Mesenteric fat pad (tissue), 1 donor: ENCODE measurements around the gene MC1R. TPM values are rescaled to one million over a fixed set of nuclear protein-coding genes. Genes with fewer than 3 reads are reported as not detected.
"Not testable (repeated sequence)": the region's sequence is repeated elsewhere in the genome, so short reads cannot be mapped to it uniquely, and the experiment has no call there.

Experiments used
- DNase-seq: peaks from one replicate; pipeline ENCODE4 v3.0.0-alpha.2; 2020; ENCODE audit warnings: low spot score
- total RNA-seq: library from RNA; stranded (reverse); fragmentation: NEBNext Ultra II Directional; extraction: Animal tissue kit (Norgen Biotek cat#: 25700); gene quantifications from one replicate; pipeline ENCODE4 v1.2.1, GENCODE V29; 2021
- donor health status: DM: yes; HTN: yes; CAD: no.

The MC1R gene
- total RNA-seq, 1 donor from 2014 or later: 2.4 TPM

- no peak for DNase-seq
These were observed 39.4 kb downstream of the MC1R start for GRCh38 chr16:89958068-89958467.

DNA sequence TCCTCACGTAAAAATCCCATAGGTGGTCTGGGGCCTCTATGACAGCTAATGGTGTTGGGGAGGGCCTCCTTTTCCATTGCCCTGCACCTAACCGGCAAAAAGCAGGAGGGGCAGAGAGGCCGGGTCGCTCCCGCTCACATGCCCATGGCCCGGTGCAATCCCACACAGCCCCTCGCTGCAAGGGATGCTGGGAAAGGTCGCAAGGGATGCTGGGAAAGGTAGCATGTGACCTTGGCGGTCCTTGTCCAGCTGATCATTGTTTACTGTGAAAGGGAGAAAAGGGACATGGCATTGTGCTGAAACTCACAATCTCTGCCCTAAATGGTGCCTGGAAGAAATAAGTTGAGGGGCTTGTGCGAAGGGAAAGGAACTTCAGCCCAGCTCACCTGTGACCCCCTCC lies 39.9 kb downstream of the MC1R start:
- no peak for DNase-seq

DNA sequence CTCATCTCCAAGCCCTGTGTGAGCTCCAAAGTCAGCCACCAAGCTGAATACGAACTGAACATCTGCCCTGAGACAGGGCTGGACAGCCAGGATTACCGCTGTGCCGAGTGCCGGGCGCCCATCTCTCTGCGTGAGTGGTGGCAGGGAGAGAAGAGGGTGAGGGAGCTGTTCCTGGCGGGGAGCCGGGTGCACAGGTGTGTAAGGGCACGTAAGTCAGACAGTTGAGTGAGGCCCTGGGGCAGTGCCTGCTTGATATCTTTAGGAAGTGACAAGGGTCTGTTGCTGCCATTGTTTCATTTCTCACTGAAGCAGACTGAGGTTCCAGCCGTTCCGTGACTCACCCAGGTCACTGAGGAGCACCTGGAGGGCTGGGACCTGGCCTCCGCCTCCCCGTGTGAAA lies 42.3 kb downstream of the MC1R start:
- DNase-seq: no peak

DNA sequence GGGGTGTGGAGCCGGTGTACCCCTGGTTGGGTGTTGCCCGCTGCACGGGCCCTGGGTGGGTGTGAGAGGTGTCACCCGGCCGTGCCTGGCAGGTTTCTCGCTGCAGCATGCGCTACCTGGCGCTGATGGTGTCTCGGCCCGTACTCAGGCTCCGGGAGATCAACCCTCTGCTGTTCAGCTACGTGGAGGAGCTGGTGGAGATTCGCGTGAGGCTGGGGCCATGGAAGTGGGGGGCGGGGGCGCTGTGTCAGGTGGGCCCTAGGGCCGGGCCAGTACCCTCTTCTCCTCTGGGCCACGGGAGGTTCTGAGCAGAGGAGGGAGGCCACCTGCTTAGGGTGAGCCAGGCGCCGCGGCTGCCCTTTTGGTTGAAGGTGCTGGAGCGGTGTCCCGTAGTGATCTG lies 43.3 kb downstream of the MC1R start:
- no peak for DNase-seq

DNA sequence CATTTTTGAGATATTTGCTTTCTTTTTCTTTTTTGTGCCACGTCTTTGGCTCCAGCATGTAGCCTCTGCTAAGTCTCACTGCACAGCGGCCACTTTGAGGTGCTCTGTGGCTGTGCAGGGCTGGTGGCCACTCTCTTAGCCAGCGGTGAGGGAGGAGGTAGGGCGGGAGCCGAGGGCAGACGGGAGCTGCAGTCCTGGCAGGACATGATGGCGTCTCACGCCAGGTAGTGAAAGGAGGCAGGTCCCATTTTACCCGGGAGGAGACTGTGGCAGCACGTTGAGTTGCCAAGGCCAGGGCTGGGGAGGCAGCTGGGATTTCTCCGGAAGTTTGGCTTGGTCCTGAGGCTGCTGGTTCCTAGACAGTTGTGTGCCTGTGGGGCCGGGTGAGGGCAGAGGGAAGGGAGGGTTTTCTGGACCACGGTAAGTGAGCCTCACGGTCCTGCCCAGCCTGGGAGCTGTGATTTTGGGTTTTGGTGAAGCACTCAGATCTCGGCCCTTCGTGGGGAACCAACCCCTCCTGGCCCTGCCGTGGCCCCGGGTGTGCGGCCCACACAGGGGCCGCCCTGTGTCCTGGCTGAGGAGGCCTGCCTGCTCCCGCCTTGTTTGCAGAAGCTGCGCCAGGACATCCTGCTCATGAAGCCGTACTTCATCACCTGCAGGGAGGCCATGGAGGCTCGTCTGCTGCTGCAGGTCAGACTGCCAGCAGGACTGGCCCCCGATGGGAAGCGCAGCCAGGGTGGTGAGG lies 44.3 kb downstream of the MC1R start:
- DNase-seq: no peak

DNA sequence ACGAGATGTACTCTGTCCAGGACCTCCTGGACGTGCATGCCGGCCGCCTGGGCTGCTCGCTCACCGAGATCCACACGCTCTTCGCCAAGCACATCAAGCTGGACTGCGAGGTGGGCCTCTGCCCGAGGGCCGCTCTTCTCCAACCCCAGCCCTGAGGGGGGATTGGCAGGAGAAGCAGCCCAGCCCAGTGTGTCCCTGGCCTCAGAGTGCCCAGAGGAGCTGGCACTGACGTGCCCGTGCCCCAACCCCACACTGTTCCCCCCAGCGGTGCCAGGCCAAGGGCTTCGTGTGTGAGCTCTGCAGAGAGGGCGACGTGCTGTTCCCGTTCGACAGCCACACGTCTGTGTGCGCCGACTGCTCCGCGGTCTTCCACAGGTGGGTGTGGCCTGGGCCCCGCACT lies 45.5 kb downstream of the MC1R start:
- no peak for DNase-seq

- DNase-seq: no peak
These were observed 47.0 kb downstream of the MC1R start for GRCh38 chr16:89965447-89966225.

DNA sequence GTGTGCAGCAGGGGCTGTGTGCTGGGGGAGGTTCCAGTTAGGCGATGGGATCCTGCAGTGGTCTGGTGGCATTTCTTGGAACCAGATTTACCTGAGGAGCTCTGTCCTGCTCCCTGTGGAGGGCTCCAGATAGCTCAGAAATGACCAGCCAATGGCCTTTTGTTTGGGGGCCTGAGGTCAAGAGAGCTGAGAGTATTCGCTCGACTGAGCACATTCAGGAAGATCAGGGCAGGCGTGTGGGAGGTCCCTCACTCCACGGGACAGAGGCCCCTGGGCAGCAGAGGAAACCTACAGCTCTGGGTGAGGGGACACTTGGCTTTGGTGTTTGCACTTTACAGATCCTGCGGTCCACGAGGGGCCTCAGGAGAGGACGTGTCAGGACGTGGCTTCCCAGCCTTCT lies 48.1 kb downstream of the MC1R start:
- DNase-seq: no peak

- not testable (repeated sequence) for DNase-seq
These were observed 48.8 kb downstream of the MC1R start for GRCh38 chr16:89967436-89967835.

GRCh38 chr16:89968074-89968473 lies 49.4 kb downstream of the MC1R start:
- DNase-seq: not testable (repeated sequence)

DNA sequence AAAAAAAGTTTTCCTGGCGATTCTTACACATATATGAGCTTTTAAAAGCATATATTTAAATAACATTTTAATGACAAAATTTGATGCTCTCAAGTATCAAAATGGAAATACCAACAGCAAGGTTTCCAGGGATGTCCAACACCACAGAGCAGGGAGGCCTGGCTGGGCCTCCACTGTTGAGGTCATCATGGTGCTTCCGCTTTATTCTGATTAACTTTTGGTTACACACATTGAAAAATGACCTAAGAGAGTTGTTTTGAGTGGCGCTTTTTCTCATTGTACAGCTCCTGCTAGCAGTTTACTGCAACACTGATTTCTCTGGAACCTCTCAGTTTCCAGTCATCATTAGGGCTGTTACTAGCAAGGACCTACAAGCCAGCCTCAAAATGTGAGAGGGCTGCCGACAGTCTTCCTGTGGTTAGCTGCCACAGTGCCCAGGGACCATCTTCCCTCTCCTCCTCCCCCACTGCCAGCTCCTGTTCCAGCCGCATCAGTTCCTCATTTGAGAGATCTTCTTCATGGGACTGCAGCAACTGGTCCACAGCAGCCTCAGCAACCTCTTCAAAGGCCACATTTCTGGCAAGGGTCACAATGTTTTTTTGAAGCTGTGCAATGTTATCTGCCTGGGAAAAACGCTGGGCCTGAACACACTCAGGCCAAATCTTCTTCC lies 51.2 kb downstream of the MC1R start:
- no peak for DNase-seq

Other genes starting within 250 kb of the MC1R start
- 41.0 TPM for gene CDK10, start 232.2 kb upstream of the MC1R start, total RNA-seq
- 9.1 TPM for gene SPATA2L, start 217.2 kb upstream of the MC1R start, total RNA-seq
- gene VPS9D1, start 198.0 kb upstream of the MC1R start, total RNA-seq: 17.9 TPM
- 26.0 TPM for gene ZNF276, start 197.3 kb upstream of the MC1R start, total RNA-seq
- 1.5 TPM for gene FANCA, start 102.2 kb upstream of the MC1R start, total RNA-seq
- 1.7 TPM for gene SPIRE2, start 90.4 kb upstream of the MC1R start, total RNA-seq
- gene TCF25, start 45.3 kb upstream of the MC1R start, total RNA-seq: 156 TPM
- 4.2 TPM for gene TUBB3, start 4.5 kb downstream of the MC1R start, total RNA-seq
- gene DEF8, start 29.9 kb downstream of the MC1R start, total RNA-seq: 54.0 TPM
- 2.6 TPM for gene DBNDD1, start 100.6 kb downstream of the MC1R start, total RNA-seq
- not detected for gene PRDM7, start 158.5 kb downstream of the MC1R start, total RNA-seq